Uterus (tissue), 2 donors: ENCODE data around the gene MCTP2.

Experiments
- POLR2A ChIP-seq, 2 donors: fragments of 450-650 bp; IDR thresholded peaks; one replicate each; pipeline ENCODE4 v1.6.1; 2016; ENCODE audit warnings: antibody characterized with exemption in 2 of 2, mild to moderate bottlenecking in 1 of 2, moderate library complexity in 1 of 2
- TF ChIP-seq, protein P1 (sequence below), 4 experiments: fragments of 200-600 bp in 2 of 4; fragments of 450-650 bp in 2 of 4; sonication (generic) in 2 of 4; IDR thresholded peaks; one replicate each; pipeline ENCODE4 v1.5.1; 2016 to 2019; ENCODE audit warnings: antibody characterized with exemption in 4 of 4, mild to moderate bottlenecking in 2 of 4, moderate library complexity in 1 of 4

- TF ChIP-seq, protein P1, sequence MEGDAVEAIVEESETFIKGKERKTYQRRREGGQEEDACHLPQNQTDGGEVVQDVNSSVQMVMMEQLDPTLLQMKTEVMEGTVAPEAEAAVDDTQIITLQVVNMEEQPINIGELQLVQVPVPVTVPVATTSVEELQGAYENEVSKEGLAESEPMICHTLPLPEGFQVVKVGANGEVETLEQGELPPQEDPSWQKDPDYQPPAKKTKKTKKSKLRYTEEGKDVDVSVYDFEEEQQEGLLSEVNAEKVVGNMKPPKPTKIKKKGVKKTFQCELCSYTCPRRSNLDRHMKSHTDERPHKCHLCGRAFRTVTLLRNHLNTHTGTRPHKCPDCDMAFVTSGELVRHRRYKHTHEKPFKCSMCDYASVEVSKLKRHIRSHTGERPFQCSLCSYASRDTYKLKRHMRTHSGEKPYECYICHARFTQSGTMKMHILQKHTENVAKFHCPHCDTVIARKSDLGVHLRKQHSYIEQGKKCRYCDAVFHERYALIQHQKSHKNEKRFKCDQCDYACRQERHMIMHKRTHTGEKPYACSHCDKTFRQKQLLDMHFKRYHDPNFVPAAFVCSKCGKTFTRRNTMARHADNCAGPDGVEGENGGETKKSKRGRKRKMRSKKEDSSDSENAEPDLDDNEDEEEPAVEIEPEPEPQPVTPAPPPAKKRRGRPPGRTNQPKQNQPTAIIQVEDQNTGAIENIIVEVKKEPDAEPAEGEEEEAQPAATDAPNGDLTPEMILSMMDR (IDR thresholded peaks at IDR 0.05), result no peak
- TF ChIP-seq POLR2A (IDR thresholded peaks at IDR 0.05), result no peak
These were observed 229.3 kb downstream of the MCTP2 start for GRCh38 chr15:94460624-94461023.
